K562 (cell line): ENCODE data around the gene ATXN10. TPM values are rescaled to one million over a fixed set of nuclear protein-coding genes. Genes with fewer than 3 reads are reported as not detected.

Experiments used
- ATAC-seq: fragments of 200-7000 bp; cut with Tn5 transposase; 3 replicates; pipeline ENCODE4 v1.9.1; 2020; ENCODE audit warnings: moderate library complexity
- BruUV-seq: library from RNA; stranded (reverse); fragments of 400-500 nt; replicated peaks from 2 replicates; lab custom pipeline; 2021; lab: Mats Ljungman, UMichigan
- CTCF ChIA-PET: fragments of 300-600 bp; formaldehyde crosslinking; extraction: SDS; loops from one replicate; lab custom pipeline; 2021; ENCODE audit warnings: low intra/inter-chr PET ratio; lab: Yijun Ruan, JAX
- POLR2A ChIA-PET: fragments of 300-600, 350-650 bp; sonication (Branson Sonifier 250); formaldehyde crosslinking; extraction: SDS; loops from one replicate; lab custom pipeline; 2021; ENCODE audit warnings: antibody characterized with exemption, inconsistent platforms; lab: Yijun Ruan, JAX
- DNase-seq, 4 experiments: peaks; one replicate each; pipeline versions ENCODE4 v3.0.0 to v3.0.0-alpha.2; 2011 to 2018; ENCODE audit warnings: low spot score in 3 of 4, mixed read lengths in 3 of 4; ENCODE audit errors: extremely low read depth in 1 of 4
- FAIRE-seq: peaks from 2 replicates; lab custom pipeline; 2011; peaks lifted over from hg19 to GRCh38; lab: Jason Lieb, UNC
- H2AFZ ChIP-seq: 2 replicates; pipeline ENCODE4 v1.6.0; 2011; ENCODE audit warnings: low read depth, low read length, control low read depth, inconsistent platforms
- H3K27ac ChIP-seq: fragments of 200-600 bp; 3 replicates; pipeline ENCODE4 v1.8.0; 2011; ENCODE audit warnings: low read depth, mild to moderate bottlenecking, control low read depth, inconsistent platforms, low read length, moderate library complexity, mixed read lengths; ENCODE audit errors: extremely low read depth
- H3K27me3 ChIP-seq, 2 experiments: fragments of 300-600 bp in 1 of 2; 2 replicates in 1 of 2; 3 replicates in 1 of 2; pipeline versions ENCODE4 v1.6.0 to v1.8.0; 2011; ENCODE audit warnings: inconsistent platforms in 2 of 2, low read length in 2 of 2, mild to moderate bottlenecking in 1 of 2, mixed read lengths in 1 of 2, moderate library complexity in 1 of 2; ENCODE audit not compliant: control insufficient read depth in 2 of 2, insufficient read depth in 2 of 2
- H3K36me3 ChIP-seq: fragments of 300-600 bp; 3 replicates; pipeline ENCODE4 v1.8.0; 2011; ENCODE audit warnings: mild to moderate bottlenecking, low read length, inconsistent platforms; ENCODE audit not compliant: control insufficient read depth, insufficient read depth
- H3K4me1 ChIP-seq, 2 experiments: fragments of 200-600 bp in 1 of 2; replicated peaks in 1 of 2; 2 replicates in 1 of 2; 3 replicates in 1 of 2; pipeline versions ENCODE4 v1.5.1 to v1.8.0; 2011; ENCODE audit warnings: inconsistent platforms in 2 of 2, low read length in 2 of 2, mild to moderate bottlenecking in 1 of 2, mixed read lengths in 1 of 2, moderate library complexity in 1 of 2; ENCODE audit not compliant: control insufficient read depth in 2 of 2, insufficient read depth in 2 of 2
- H3K4me2 ChIP-seq: 2 replicates; pipeline ENCODE4 v1.6.1; 2011; ENCODE audit warnings: low read length, control low read depth, inconsistent platforms, mixed read lengths; ENCODE audit not compliant: insufficient read depth
- H3K4me3 ChIP-seq: fragments of 200-600 bp; sonication (generic), shearing (Covaris generic); 2 replicates; pipeline ENCODE4 v1.5.1; 2016; ENCODE audit warnings: control low read depth, inconsistent platforms
- H3K79me2 ChIP-seq: fragments of 200-600 bp; 3 replicates; pipeline ENCODE4 v1.8.0; 2011; ENCODE audit warnings: low read length, inconsistent platforms; ENCODE audit not compliant: control insufficient read depth, insufficient read depth
- H3K9ac ChIP-seq, 2 experiments: 2 replicates each; pipeline versions ENCODE4 v1.6.0 to v1.6.1; 2011; ENCODE audit warnings: low read depth in 2 of 2, low read length in 2 of 2, control low read depth in 1 of 2, inconsistent platforms in 1 of 2, mild to moderate bottlenecking in 1 of 2, mixed read lengths in 1 of 2; ENCODE audit not compliant: insufficient read depth in 1 of 2
- H3K9me1 ChIP-seq: one replicate; pipeline ENCODE4 v1.6.0; 2011; ENCODE audit warnings: inconsistent platforms, mild to moderate bottlenecking, low read length, moderate library complexity; ENCODE audit not compliant: control insufficient read depth, insufficient read depth
- H3K9me3 ChIP-seq: replicated peaks from 2 replicates; pipeline ENCODE4 v1.5.1; 2011; ENCODE audit warnings: low read depth, low read length, inconsistent platforms; ENCODE audit not compliant: control insufficient read depth, insufficient read depth
- H4K20me1 ChIP-seq: replicated peaks from 2 replicates; pipeline ENCODE4 v1.6.1; 2011; ENCODE audit warnings: low read length, inconsistent platforms, mixed read lengths; ENCODE audit not compliant: control insufficient read depth, insufficient read depth
- CCAR2 ChIP-seq: fragments of 200-400 bp; formaldehyde crosslinking; IDR thresholded peaks from 2 replicates; pipeline ENCODE4 v1.6.1; 2017; ENCODE audit warnings: mild to moderate bottlenecking, low read depth, low read length
- FOXM1 ChIP-seq, 2 experiments: fragments of 450-650 bp in 1 of 2; sonication (generic) in 1 of 2; formaldehyde crosslinking in 1 of 2; IDR thresholded peaks; 2 replicates each; pipeline versions ENCODE4 v1.6.1 to v1.9.0; 2017 to 2022; ENCODE audit warnings: low read depth in 2 of 2, mild to moderate bottlenecking in 2 of 2, missing genetic modification reagents in 1 of 2, moderate library complexity in 1 of 2
- ILK ChIP-seq: fragments of 450-650 bp; IDR thresholded peaks from 2 replicates; pipeline ENCODE4 v1.6.1; 2016; ENCODE audit warnings: missing genetic modification characterization, low read depth, mild to moderate bottlenecking, missing compliant biosample characterization, moderate library complexity, borderline replicate concordance
- JUND ChIP-seq, 2 experiments: IDR thresholded peaks; 2 replicates in 1 of 2; 3 replicates in 1 of 2; pipeline ENCODE4 v1.6.1; 2011; ENCODE audit warnings: borderline replicate concordance in 2 of 2, low read depth in 2 of 2, low read length in 2 of 2, improper control_type of control experiment in 1 of 2, missing biosample characterization in 1 of 2, missing genetic modification characterization in 1 of 2, missing genetic modification reagents in 1 of 2
- MCM2 ChIP-seq: fragments of 450-650 bp; IDR thresholded peaks from 2 replicates; pipeline ENCODE4 v1.6.1; 2017; ENCODE audit warnings: low read depth, mild to moderate bottlenecking
- NBN ChIP-seq: fragments of 450-650 bp; IDR thresholded peaks from 2 replicates; pipeline ENCODE4 v1.6.1; 2016; ENCODE audit warnings: low read depth, mild to moderate bottlenecking
- NFE2 ChIP-seq: IDR thresholded peaks from 2 replicates; pipeline ENCODE4 v1.6.1; 2014; ENCODE audit warnings: antibody characterized with exemption, low read depth
- NFE2L1 ChIP-seq: fragments of 450-650 bp; IDR thresholded peaks from 2 replicates; pipeline ENCODE4 v1.6.1; 2016; ENCODE audit warnings: missing genetic modification characterization, low read depth, mild to moderate bottlenecking, missing compliant biosample characterization, moderate library complexity, borderline replicate concordance
- PHF8 ChIP-seq: fragments of 200-600 bp; sonication (generic); IDR thresholded peaks from 2 replicates; pipeline ENCODE4 v1.6.1; 2012; ENCODE audit warnings: mixed run types, mild to moderate bottlenecking, inconsistent platforms, low read length, moderate library complexity, borderline replicate concordance
- ZBTB40 ChIP-seq, 2 experiments: fragments of 450-650 bp in 1 of 2; sonication (generic) in 1 of 2; formaldehyde crosslinking in 1 of 2; IDR thresholded peaks; 2 replicates each; pipeline versions ENCODE4 v1.7.1 to v1.9.0; 2016 to 2022; ENCODE audit warnings: inconsistent platforms in 1 of 2, mild to moderate bottlenecking in 1 of 2, missing genetic modification reagents in 1 of 2
- ZNF644 ChIP-seq: fragments of 200-800 bp; sonication (Bioruptor generic); IDR thresholded peaks from 2 replicates; pipeline ENCODE4 v1.6.1; 2016; ENCODE audit warnings: low read depth, missing genetic modification characterization, missing compliant biosample characterization
- WGBS: fragments of 100-300 bp; shearing (Covaris generic); methylation state at CpG from one replicate; pipeline ENCODE4 v1.1.6; 2016; ENCODE audit warnings: low coverage, mixed read lengths; ENCODE audit not compliant: insufficient coverage; ENCODE audit errors: missing lambda C conversion rate; 5-methylcytosine and 5-hydroxymethylcytosine counted together
- in situ Hi-C: fragments of 300-500 bp; cut with MboI; formaldehyde crosslinking; loops from 4 replicates; pipeline ENCODE4 v1.15.0; 2018; ENCODE audit warnings: inconsistent platforms, mixed read lengths
- intact Hi-C: fragments of 100-400 bp; cut with micrococcal nuclease; formaldehyde crosslinking; loops from 2 replicates; pipeline ENCODE4 v1.14.2; 2022
- polyA plus RNA-seq, 8 experiments: library from polyadenylated mRNA; depleted of rRNA in 4 of 8; stranded (reverse) in 5 of 8; unstranded in 3 of 8; fragments of >200 nt; fragmentation: Nextera tagmentation in 2 of 8; fragmentation: Illumina TruSeq in 1 of 8; extraction: Ambion mirVana in 2 of 8; extraction: Trizol in 1 of 8; gene quantifications; 2 replicates each; pipeline versions ENCODE4 v1.2.1 to v1.2.3, GENCODE V29; 2011 to 2014; ENCODE audit warnings: inconsistent platforms in 1 of 8, missing spikeins in 1 of 8
- total RNA-seq, 7 experiments: library from RNA; depleted of rRNA in 6 of 7; stranded (reverse); fragments of >200 nt in 6 of 7; fragmentation: Illumina TruSeq in 2 of 7; extraction: Trizol in 2 of 7; gene quantifications; 2 replicates each; pipeline versions ENCODE4 v1.2.1 to v1.2.3, GENCODE V29; 2011 to 2021; ENCODE audit warnings: low replicate concordance in 1 of 7

ATXN10 gene
- total and polyA plus RNA-seq, 9 of the 15 experiments (the other 6 are each of a cell fraction or from before 2014, with no cell fraction given), result 11.5 to 190 (median 33.6) TPM

GRCh38 chr22:45886540-45886939, 214.9 kb downstream of the ATXN10 start:
- intact Hi-C loops (no loop called here), in situ Hi-C loops (no loop called here)
- CTCF ChIA-PET, result no interaction called here
- H4K20me1 ChIP-seq, result peaks cover 6% of the 10 kb centered on the region
- H3K9me1 ChIP-seq, result no peaks in the 10 kb centered on the region
- no peak overlapping the region for H3K4me2 ChIP-seq
- H3K27me3 ChIP-seq, result peaks cover 2 to 53% of the 10 kb centered on the region in 2 experiments
- H3K9ac ChIP-seq, result no peak overlapping the region
- BruUV-seq, result no TSS peak
- H3K9me3 ChIP-seq, result no peaks in the 10 kb centered on the region
- no peak overlapping the region for H3K27ac ChIP-seq
- H2AFZ ChIP-seq, result no peak overlapping the region
- DNase-seq (no peak), ATAC-seq (no peak), FAIRE-seq (no peak)
- no peaks in the 10 kb centered on the region for H3K36me3 ChIP-seq
- WGBS, result 16% methylated on average over 5 of the region's 7 CpGs
- H3K4me3 ChIP-seq, result no peak overlapping the region
- peaks cover 0 to 24% of the 10 kb centered on the region in 2 experiments; a peak in 2 of 5 replicates for H3K4me1 ChIP-seq
- no peaks in the 10 kb centered on the region for H3K79me2 ChIP-seq
- POLR2A ChIA-PET, result no interaction called here
- no peak for TF ChIP-seq CCAR2
- TF ChIP-seq ILK, result no peak
- no peak for TF ChIP-seq ZBTB40 (IDR thresholded peaks at IDR 0.05)
- TF ChIP-seq ZBTB40 (CRISPR knock-in tag; IDR thresholded peaks at IDR 0.05), result no peak
- no peak for TF ChIP-seq PHF8
- no peak for TF ChIP-seq NFE2
- TF ChIP-seq FOXM1 (IDR thresholded peaks at IDR 0.05; ENCODE audit: low read depth), result no peak
- TF ChIP-seq FOXM1 (CRISPR knock-in tag; IDR thresholded peaks at IDR 0.05; ENCODE audit: low read depth), result no peak
- TF ChIP-seq MCM2, result no peak
- TF ChIP-seq NBN, result no peak
- no peak for TF ChIP-seq NFE2L1
- no peak for TF ChIP-seq ZNF644
- TF ChIP-seq JUND (IDR thresholded peaks at IDR 0.05; ENCODE audit: borderline replicate concordance, low read depth, low read length), result no peak
- TF ChIP-seq JUND (tag; IDR thresholded peaks at IDR 0.05; ENCODE audit: borderline replicate concordance, low read depth, low read length), result no peak
